NCI-H1048 (cell line): Measurements from ENCODE around the gene ZNF628.
"Not testable (repeated sequence)": the region's sequence is repeated elsewhere in the genome, so short reads cannot be mapped to it uniquely, and the experiment has no call there.

Source experiments
- DNase-seq: peaks from one replicate; lab custom pipeline; 2025; lab: John Stamatoyannopoulos, UW

ZNF628 gene

GRCh38 chr19:55476100-55476775 is at the start of gene ZNF628:
Gene ZNF628 (plus strand): TSS chr19:55476617. CDS start chr19:55479911, 3,294 bp downstream.
- peak; percentile 95 for DNase-seq

- no peak for DNase-seq
These were observed 45.2 kb upstream of the ZNF628 start for GRCh38 chr19:55431183-55431582.

- no peak for DNase-seq
These were observed 44.0 kb upstream of the ZNF628 start for GRCh38 chr19:55432241-55432959.

- no peak for DNase-seq
These were observed 43.1 kb upstream of the ZNF628 start for GRCh38 chr19:55433292-55433691.

GRCh38 chr19:55434356-55434919 is 42.0 kb upstream of the ZNF628 start:
- DNase-seq, result no peak

GRCh38 chr19:55435020-55435419 is 41.4 kb upstream of the ZNF628 start:
- no peak for DNase-seq

- no peak for DNase-seq
These were observed 39.6 kb upstream of the ZNF628 start for GRCh38 chr19:55436847-55437246.

GRCh38 chr19:55437410-55437809 is 39.0 kb upstream of the ZNF628 start:
- DNase-seq, result peak; percentile 39

- DNase-seq, result no peak
These were observed 37.4 kb upstream of the ZNF628 start for GRCh38 chr19:55439052-55439451.

GRCh38 chr19:55440411-55441105 is 35.9 kb upstream of the ZNF628 start:
- no peak for DNase-seq

- no peak for DNase-seq
These were observed 35.1 kb upstream of the ZNF628 start for GRCh38 chr19:55441319-55441691.

- no peak for DNase-seq
These were observed 34.6 kb upstream of the ZNF628 start for GRCh38 chr19:55441692-55442321.

GRCh38 chr19:55442372-55442961 is 34.0 kb upstream of the ZNF628 start:
- no peak for DNase-seq

- no peak for DNase-seq
These were observed 33.2 kb upstream of the ZNF628 start, which contains the start of gene SHISA7 for GRCh38 chr19:55443045-55443823. Gene SHISA7 (minus strand): TSS chr19:55443300. CDS start chr19:55442863, 437 bp downstream.

- no peak for DNase-seq
These were observed 32.5 kb upstream of the ZNF628 start for GRCh38 chr19:55443824-55444480.

GRCh38 chr19:55444646-55445045 is 31.8 kb upstream of the ZNF628 start:
- DNase-seq, result no peak

- DNase-seq, result no peak
These were observed 30.4 kb upstream of the ZNF628 start for GRCh38 chr19:55446060-55446459.

- DNase-seq, result no peak
These were observed 28.8 kb upstream of the ZNF628 start for GRCh38 chr19:55447421-55448174.

- not testable (repeated sequence) for DNase-seq
These were observed 28.3 kb upstream of the ZNF628 start for GRCh38 chr19:55448175-55448490.

GRCh38 chr19:55449469-55449868 is 26.9 kb upstream of the ZNF628 start:
- no peak for DNase-seq
